Measurements from ENCODE around the gene RANBP1.

GRCh38 chr22:20140521-20140964 lies 24.6 kb downstream of the RANBP1 start:
- TF ChIP-seq CTCF (conservative IDR thresholded peaks at IDR 0.05; ENCODE audit: low read length) (no peak), EZH2phosphoT487 (IDR thresholded peaks at IDR 0.05; ENCODE audit: borderline replicate concordance, low read depth, low read length) (no peak)

All from OCI-LY7 (cell line).